Cardiac septum (tissue), 1 donor: ENCODE data around the gene C13orf46. TPM values are rescaled to one million over a fixed set of nuclear protein-coding genes. Genes with fewer than 3 reads are reported as not detected.

Experiments
- DNase-seq: peaks from one replicate; pipeline ENCODE4 v3.0.0-alpha.2; 2020; ENCODE audit warnings: low spot score
- intact Hi-C: fragments of 100-400 bp; cut with DNase I; formaldehyde crosslinking; loops from one replicate; pipeline ENCODE4 v1.14.0; 2022
- total RNA-seq: library from RNA; stranded (reverse); fragmentation: NEBNext Ultra II Directional; extraction: Animal tissue kit (Norgen Biotek cat#: 25700); gene quantifications from one replicate; pipeline ENCODE4 v1.2.1, GENCODE V29; 2021
- donor health status: DM: no; HTN: no; CAD: no.

Gene C13orf46
- total RNA-seq, 1 donor from 2014 or later: 0.40 TPM

- DNase-seq: no peak
These were observed 1.5 kb upstream of the C13orf46 start for GRCh38 chr13:113975416-113975815.

GRCh38 chr13:113974304-113975281 is 717 bp upstream of the C13orf46 start:
- no peak for DNase-seq
- intact Hi-C loops: no loop called here

More at GRCh38 chr13:113975416-113975815, 1.5 kb upstream of the C13orf46 start:
- intact Hi-C loops: no loop called here

GRCh38 chr13:113972451-113973217 is 1.2 kb downstream of the C13orf46 start:
- DNase-seq: no peak
- intact Hi-C loops: no loop called here

GRCh38 chr13:113971471-113972231 is 2.2 kb downstream of the C13orf46 start:
- no peak for DNase-seq
- intact Hi-C loops: no loop called here

- no peak for DNase-seq
- intact Hi-C loops: no loop called here
These were observed 2.9 kb downstream of the C13orf46 start for GRCh38 chr13:113970810-113971470.

GRCh38 chr13:113969973-113970611 is 3.8 kb downstream of the C13orf46 start:
- no peak for DNase-seq
- intact Hi-C loops: no loop called here

- intact Hi-C loops: no loop called here
- DNase-seq: peak; percentile 43
These were observed 4.4 kb downstream of the C13orf46 start for GRCh38 chr13:113969311-113969972.

GRCh38 chr13:113968463-113969310 is 5.2 kb downstream of the C13orf46 start:
- DNase-seq: no peak
- intact Hi-C loops: no loop called here

GRCh38 chr13:113967729-113968462 is 6.0 kb downstream of the C13orf46 start:
- intact Hi-C loops: no loop called here
- no peak for DNase-seq

GRCh38 chr13:113967206-113967720 is 6.6 kb downstream of the C13orf46 start:
- intact Hi-C loops: no loop called here
- DNase-seq: no peak

GRCh38 chr13:113965968-113966884 is 7.7 kb downstream of the C13orf46 start:
- intact Hi-C loops: no loop called here
- no peak for DNase-seq

GRCh38 chr13:113965383-113965874 is 8.4 kb downstream of the C13orf46 start:
- intact Hi-C loops: no loop called here
- no peak for DNase-seq

- intact Hi-C loops: no loop called here
- no peak for DNase-seq
These were observed 9.5 kb downstream of the C13orf46 start for GRCh38 chr13:113964251-113964995.

- intact Hi-C loops: no loop called here
- no peak for DNase-seq
These were observed 10.5 kb downstream of the C13orf46 start for GRCh38 chr13:113963376-113963775.

GRCh38 chr13:113962975-113963374 is 10.9 kb downstream of the C13orf46 start:
- no peak for DNase-seq

More at GRCh38 chr13:113962975-113963374, 10.9 kb downstream of the C13orf46 start:
- intact Hi-C loops: no loop called here
